NCI-H2196 (cell line): ENCODE measurements around the gene GPR34.
"Not testable (repeated sequence)": the region's sequence is repeated elsewhere in the genome, so short reads cannot be mapped to it uniquely, and the experiment has no call there.

Source experiments
- DNase-seq: peaks from one replicate; lab custom pipeline; 2025; ENCODE audit not compliant: unreplicated experiment; lab: John Stamatoyannopoulos, UW

The GPR34 gene

DNA sequence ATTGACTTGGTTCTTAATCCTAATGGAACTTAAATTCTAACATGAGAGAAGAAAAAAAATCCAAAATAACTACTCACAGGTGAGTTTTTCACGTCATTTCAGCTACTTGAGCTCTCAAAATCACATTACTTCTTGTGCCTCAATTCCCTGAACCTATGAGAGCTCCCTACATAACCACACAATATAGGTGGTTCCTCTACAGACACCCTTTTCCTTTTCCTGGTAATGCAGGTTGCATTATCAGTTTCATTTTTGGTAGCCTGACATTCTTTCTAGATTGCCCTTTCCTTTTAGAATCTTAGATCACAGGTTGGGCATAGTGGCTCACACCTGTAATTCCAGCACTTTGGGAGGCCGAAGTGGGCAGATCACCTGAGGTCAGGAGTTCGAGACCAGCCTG lies 4.3 kb downstream of the GPR34 start:
- no peak for DNase-seq

DNA sequence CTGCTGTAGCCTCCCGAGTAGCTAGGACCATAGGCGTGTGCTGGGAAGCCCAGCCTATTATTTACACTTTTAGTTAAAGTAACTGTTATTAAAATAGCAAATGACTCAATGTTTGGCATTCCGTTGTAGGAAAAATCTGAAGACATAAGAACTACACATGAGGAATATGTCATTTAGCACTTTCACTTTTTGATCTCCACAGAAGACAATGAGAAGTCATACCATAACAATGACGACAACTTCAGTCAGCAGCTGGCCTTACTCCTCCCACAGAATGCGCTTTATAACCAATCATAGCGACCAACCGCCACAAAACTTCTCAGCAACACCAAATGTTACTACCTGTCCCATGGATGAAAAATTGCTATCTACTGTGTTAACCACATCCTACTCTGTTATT lies 6.7 kb downstream of the GPR34 start:
- DNase-seq = no peak

DNA sequence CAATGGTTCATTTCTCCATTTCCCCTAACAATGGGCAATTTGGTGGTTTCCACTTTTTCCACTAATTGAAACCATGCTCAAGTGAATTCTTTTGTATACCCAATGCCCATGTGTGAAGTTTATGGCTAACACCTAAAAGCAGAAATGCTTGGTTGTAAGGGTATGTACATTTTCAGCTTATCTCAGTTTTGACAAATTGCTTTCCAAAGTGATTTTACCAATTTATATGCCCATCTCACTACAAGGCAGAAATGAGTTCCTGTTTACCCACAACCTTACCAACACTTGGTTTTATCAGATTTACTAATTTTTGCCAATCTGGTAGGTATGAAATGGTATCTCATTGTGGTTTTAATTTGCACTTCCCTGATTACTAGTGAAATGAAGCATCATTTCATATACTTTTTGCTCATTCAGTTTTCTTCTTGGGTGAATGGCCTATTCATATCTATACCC lies 14.8 kb downstream of the GPR34 start:
- no peak for DNase-seq

DNA sequence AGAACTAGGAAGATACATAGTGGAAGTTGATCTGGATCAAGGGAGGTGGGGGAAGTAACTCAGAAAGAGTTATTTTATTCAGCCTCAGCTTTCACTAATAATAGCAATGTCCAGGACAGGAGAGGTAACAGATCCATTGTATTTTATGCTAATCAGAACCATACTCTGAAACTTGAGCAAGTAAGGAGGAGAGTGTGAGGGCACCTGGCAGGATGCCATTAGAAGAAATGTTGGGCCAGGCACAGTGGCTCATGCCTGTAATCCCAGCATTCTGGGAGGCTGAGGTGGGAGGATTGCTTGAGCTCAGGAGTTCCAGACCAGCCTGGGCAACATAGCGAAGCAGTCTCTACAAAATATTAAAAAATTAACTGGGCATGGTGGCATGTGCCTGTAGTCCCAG lies 16.3 kb downstream of the GPR34 start:
- no peak for DNase-seq

DNA sequence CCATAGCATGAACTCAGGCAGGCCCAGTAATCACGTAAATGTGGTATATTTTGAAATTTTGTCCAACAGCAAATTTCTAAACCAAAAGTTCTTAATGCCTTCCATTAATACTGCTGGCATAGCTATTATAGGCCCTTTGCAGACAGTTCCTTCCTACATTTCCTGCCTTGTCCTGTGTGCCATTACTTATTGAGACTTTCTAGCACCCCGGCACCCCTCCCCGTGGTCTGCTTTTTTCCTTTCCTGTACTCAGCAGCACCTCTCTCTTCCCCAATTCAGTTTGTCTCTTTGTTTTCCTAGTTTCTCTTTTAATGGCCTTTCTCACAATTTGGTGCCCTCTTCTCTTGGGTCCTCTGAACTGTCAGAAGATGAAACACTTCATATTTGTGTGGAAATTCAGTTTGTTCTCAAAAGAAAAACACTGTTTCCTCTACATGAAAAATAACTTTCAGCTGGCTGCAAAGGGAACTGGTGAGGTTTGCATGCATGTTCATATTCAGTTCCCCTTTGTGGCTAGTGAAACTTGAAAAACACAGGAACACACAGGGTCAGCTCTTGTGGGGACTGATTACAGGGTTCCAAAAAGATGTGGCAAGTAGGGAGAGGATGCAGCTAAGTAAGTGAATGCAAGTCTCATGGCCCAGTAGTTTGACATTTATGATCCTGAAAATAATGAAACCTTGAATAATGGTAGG lies 17.1 kb downstream of the GPR34 start:
- no peak for DNase-seq

DNA sequence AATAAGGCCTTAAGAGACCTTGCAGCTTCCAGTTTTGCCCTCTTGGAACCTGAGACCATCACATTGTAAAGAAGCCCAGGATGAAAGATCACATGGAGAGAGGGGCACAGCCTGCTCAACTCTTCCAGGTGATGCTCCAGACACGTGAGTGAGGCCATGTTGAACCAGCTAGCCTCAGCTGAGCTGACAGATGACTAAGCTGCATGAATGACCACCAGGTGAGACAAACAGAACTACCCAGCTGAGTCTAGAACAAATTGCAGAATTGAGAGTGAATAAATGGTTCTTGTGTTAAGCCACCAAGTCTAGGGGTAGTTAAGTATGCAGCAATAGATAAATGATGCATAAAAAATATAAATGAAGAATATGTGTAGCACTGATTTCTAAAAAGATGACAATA lies 18.4 kb downstream of the GPR34 start:
- no peak for DNase-seq

DNA sequence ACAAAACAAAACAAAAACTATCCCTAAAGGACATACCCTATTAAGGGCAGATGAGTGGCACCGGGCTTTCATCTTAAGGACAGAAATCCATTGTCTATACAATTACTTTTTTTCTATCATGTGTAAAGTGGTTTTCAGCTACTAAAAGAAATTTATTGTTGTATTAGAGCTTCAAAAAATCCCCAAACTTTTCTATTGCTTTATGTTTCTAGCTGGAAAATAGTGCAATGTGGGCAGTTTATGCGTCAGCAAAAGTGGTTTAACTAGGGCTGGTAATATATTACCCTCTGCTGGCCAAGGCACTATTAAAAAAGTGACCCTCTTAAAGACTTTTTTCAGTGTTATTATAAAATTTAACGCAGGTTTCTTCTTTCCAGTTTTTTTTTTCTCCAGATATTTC lies 19.7 kb downstream of the GPR34 start:
- no peak for DNase-seq

DNA sequence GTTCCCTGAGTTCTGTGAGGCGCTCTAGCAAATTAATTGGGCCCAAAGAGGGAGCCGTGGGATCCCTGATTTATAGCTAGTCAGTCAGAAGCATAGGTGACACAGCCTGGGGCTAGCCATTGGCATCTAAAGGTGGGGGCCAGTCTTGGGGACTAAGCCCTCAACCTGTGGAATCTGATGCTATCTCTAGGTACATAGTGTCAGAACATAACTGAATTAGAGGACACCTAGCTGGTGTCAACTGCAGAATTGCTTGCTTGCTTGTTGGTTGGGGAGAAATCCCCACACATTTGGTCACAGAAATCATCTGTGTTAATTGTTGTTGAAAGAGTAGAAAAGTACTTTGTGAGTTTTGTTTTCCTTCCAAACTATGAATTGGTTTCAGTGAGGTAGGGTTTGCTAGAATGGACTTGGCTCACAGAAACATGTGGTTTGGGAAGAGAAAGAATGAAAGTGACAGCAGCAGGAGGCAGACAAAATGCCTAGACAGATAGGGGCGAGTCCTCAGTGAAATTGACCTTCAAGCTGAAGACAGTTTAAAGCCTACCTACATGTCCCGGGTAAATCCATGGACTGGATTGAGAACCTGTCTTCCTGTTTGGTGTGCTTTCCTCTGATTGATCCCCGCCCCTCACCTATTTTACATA lies 22.4 kb downstream of the GPR34 start:
- no peak for DNase-seq

DNA sequence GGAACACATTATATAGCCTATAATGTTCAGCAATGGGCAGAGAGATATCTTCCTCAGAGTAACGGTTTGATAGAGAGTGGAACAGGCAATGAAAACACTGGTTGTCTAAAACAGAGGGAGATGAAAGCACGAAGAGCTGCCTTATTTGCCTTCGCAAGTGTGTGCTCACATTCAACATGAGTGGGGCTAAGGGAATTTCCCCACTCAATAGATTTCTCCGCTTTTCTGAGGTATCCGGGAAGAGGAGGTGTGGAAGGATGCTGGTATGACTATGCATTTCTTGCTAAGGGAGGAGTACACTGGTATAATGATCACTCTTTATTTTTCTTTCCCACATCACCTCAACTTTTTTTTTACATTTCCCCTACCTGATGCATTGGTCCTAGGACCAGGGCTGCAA lies 27.4 kb downstream of the GPR34 start:
- no peak for DNase-seq

DNA sequence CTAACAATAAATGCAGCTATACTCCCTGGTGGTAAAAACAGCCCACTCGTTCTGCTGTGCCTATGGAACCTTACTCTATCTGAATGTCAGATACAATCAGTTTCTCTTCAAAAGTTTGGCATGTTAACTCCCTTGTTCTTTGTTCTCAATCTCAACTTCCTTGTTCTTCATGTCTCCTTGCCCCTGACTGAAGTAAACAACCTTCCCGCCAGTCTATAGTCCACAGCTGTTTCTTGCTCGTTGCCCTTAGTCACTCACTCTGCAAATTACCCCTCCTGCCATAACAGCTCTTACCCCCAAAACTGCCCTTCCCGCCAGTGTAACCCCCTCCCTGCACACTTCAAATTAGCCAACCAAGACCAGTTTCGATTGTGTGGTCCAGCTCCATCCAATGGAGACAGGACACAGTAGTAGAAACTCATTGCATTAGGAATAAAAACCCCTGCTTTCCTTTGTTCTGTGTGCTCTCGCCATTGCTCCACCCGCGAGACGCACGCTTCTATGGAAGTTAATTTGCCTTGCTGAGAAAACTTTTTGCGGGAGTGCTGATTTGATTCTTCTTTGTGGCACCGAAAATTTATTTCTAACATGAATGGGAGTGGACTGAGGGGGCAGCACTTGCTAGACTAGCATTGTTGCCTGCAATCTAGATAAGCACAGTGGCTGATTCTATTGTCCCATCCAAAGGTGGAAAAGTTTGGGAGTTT lies 28.1 kb downstream of the GPR34 start:
- no peak for DNase-seq

DNA sequence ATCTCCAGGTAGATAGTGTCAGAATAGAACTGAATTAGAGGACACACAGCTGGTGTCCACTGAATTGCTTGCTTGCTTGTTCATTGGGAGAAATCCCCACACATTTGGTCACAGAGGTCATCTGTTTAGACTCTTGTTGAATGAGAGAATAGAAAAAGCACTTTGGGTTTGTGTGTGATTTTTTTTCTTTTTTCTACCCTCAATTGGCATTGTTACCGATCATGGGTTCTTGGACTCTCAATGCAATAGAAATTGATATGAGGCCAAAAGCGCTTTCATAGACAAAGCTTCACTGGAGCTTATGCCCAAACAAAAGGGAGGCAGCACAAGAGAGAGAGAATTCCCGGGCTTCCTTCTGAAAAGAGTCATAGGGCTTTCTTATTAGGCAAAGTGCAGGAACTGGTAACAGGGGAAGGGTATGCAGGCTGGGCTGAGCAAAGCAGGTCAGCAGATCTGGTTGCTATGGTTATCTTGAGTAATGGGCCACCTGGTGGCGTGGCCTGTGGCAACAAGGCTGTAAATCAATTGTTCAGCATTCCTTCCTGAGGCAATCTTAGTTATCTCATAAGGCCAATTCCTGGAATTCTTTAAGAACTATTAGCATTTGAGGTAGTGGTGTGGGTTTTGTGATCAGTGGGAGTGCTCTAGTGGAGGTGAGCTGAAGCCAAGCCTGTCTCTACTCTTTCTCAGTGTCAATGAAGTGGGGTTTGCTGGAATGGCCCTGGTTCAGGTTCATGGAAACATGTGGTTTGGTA lies 29.9 kb downstream of the GPR34 start:
- no peak for DNase-seq

DNA sequence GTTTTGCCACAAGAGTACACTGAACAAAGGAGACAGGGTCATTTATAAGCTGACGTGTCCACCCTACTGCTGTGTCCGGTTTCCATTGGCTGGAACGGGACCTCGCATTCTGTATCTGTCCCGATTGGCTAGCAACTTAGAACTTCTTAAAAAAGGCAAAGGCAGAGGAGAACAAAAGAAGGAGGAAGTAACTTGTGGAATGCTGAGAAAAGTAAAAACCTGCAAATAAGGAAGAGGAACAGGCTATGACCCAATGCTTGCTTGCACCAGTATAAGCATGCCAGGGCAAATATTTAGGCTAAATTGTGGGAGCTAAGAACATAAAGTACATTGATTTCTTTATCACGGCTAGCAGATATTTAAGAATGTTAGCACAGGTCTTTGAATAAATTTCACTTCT lies 30.8 kb downstream of the GPR34 start:
- DNase-seq = not testable (repeated sequence)

DNA sequence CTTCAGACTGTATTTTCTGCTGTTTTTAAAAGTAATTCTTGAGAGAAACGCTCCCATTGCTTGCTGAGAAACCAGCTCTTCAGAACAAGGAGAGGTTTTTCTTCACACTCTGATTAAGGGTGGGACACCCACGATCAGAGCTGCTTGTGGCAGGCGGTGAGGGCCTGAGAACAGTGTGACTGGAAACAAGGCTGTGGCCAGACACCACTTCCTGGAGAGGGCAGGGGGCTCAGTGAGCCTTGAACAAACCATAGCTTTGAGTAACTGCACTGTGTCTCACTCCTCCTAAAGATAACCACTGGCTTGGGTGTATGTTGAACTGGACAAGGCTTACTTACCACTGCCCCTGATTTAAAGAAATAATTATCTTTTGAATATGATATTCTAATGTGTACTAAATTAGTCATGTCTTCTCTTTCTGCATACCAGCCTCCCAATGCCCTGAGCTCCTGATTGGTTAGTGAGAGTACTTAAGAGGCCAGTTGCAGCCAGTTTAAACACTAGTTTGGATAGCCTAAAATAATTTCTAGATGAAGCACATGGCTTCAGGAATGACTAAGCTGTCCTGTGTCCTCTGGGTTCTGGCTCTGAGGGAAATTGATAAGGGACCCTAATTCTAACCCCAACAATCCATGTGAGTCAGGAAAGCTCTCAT lies 31.5 kb downstream of the GPR34 start:
- DNase-seq = no peak

DNA sequence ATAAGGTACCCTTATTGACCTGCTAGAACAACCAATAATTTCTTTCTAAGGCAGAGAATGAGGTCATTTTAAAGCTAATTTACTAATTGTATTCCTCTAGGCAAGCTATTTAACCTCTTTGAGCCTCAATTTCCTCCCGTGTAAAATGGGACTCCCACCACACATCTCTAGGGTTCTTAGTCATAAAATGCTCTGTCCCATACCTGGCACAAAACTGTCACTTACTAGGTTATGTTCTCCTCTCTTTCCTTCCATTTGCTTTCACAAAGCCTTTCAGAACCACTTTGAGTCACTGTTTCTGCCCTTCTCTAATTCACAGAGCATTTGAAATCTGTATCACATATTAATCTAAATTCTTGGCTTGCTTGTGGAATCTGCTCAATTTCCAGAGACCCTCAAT lies 32.8 kb downstream of the GPR34 start:
- no peak for DNase-seq

DNA sequence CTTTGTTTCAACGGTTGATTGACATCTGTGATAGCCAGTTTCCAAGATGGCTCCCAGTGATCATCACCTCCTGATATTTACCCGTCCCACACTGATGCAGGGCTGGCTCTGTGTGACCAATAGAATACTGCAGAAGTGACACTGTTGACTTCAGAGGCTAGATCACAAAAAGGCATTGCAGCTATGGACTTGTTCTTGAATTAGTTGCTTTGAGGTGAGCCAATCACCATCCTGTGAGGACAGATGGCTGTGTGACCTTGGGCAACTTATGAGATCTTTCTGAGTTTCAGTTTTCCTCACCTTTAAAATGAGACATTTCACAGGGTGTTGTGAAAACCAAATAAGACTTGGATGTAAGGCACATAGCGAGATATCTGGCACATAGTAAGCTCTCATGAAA lies 33.4 kb downstream of the GPR34 start:
- DNase-seq = no peak

DNA sequence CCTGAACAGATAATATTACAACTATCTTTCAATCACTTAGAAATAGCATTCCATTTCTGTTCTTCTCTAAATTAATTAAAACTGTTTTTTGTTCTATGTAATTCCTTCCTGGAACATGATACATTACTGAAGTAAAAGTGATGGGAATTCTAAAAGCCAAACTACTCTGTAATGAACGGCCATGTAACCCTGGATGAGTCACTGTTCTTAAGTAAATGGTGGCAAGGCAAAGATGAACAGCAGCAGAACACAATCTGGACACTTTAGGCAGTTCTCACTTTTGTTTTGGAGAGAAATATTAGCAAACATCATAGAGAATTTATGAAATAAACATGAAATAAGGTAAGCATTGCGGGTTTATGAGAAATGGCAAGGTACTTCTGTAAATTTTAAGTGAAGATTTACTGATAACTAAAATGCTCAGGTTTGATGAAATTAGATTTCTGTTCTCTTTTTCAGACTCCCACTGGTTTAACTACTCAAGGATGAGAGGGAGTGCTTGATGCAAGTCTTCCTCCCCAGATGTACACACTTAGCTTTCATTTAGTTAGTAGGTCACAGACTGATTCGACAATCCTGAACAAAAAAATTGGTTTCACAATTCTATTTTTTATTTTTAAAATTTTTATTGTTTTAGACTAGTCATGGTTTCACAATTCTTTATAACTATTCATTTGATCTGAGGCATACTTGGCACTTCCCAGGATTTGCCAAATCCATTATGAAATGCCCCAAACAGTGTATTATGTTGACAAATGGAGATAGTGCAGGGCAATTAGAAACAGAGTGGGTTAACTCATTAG lies 34.2 kb downstream of the GPR34 start:
- DNase-seq = no peak

DNA sequence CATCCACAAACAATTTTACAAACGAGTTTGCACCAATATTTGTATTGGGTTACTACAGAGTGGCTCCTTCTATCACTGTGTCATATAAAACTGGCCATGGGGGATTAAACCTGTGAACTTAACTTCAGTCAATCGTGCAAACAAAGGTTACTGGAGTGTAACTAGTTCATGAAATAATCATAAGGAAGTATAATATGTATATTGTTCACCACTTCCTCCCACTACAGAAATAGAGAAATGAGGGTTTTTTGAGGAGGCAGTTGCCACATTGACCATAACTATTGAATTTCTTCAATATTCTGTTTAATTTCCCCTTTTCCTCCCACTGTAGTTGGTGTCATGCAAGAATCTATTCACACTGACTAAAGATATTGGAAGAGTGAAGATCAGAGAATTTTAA lies 35.1 kb downstream of the GPR34 start, which contains the start of gene GPR82:
TSS of gene GPR82 (plus strand) at position 356 of the 400 bp plus-strand sequence. CDS start 2,846 bp downstream, outside the sequence.
- DNase-seq = no peak

DNA sequence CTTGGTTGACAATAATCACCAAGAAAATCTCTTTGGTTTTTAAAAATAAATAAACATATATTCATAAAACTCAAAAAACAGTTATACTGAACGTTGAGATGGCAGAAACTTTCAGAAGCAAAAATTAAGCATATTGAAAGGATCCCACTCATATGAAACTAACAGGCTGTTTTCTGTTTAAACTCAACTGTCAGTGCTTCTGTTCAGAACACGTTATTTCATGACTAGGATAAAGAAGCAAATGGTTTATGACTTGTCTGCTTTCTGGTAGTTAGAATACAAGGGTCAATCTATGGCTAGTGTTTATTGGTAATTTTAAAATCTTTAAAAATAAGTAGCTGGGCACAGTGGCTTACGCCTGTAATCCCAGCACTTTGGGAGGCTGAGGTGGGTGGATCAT lies 39.4 kb downstream of the GPR34 start:
- DNase-seq = no peak

DNA sequence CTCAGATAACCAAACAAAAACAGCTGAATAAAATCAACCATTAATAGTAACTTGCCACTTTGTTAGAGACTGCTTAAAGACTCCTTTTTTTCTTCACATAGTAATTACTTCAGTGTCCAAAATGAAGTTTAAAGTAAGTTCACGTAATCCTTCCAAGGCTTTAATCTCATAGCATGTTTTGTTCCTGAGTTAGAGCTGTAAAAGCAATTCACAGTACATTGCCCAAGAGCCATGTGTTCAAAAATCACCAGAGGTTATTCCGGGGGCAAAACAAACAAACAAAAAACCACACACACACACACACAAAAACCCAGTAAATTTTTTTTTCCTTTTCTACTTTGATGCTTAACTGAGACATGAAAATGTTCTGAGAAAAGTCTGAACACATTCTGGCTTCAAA lies 41.3 kb downstream of the GPR34 start:
- DNase-seq = no peak

DNA sequence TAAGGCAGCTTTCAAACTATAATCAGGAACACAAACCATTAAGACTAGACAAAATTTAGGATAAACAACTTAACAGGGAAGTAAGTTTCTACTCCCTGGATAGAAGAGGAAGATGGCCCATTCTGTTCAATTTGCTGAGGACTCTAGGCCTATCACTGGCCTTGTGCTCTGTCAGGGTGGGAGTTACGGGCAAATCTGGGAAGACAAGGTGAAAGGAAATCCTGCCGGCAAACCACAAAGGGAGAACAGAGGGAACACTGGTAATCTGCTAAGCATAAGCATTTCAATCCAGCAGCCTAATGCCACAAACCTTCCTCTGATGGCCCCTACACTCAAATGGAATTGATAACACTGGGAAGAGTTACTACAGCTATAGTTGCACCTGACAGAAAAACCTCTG lies 43.5 kb downstream of the GPR34 start:
- no peak for DNase-seq
